ENCODE results near the gene RIPK4.

Gene RIPK4

DNA sequence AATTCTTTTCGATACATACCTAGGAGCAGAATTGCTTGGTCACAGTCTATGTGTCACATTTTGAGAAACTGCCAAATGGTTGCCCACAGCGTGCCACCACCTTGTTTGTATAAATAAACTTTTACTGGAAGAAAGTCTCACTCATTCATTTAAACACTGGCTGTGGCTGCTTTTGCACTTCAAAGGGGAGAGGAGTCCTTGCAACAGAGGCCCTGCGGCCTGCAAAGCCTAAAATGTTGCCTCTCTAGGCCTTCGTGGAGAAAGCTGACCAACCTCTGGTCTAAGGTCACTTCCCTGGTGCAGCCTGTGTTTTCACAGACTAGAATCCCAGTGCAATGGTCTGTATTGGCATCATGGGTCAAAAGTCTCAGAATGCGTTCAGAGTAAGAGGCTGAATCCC is 8.3 kb downstream of the RIPK4 start:
- peaks cover 19% of the 10 kb centered on the region for H3K4me1 Mint-ChIP-seq (ENCODE audit: low read depth)
- peaks cover 23% of the 10 kb centered on the region for H3K27me3 Mint-ChIP-seq
- H3K9me3 Mint-ChIP-seq (ENCODE audit: low read depth): no peaks in the 10 kb centered on the region
- H3K27ac Mint-ChIP-seq: no peak overlapping the region
- no peaks in the 10 kb centered on the region for H3K36me3 Mint-ChIP-seq
- no peak overlapping the region for H3K4me3 Mint-ChIP-seq

DNA sequence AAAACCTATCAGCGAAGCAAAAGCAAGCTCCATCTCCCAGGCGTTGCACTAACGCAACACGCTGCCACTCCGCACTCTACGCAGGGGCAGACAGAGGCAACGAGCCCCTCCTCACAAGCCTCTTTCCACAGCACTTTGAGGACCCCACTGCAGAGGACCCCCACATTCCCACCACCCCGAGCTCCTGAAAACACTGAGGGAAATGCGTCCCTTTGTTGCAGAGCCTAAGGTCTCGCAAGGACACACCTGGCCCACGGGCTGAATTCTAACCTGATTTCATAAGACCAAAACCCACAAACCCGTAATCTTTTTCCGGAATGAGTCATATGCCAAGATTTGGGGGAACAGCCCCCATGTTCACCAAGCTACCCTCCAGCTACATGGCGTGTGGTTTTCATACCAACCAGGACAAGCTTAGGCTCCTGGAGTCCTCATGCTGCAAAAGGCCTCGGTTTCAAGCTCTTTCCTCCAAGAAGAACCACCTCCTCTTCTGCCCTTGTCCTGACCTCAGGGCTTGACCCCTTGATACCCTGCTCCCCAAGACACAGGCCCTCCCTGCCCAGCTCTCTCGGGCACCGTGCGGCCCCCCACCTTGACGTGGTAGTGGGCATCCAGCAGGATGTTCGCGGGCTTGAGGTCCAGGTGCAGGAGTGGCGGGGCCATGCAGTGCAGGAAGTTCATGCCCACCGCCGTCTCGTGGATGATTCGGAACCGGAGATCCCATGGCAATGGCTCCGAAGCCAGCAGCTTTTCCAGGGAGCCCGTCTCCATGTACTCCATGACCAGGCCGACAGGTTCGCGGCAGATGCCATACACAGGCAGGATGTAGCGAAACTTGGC is 10.7 kb downstream of the RIPK4 start:
- Mint-ChIP-seq H3K27me3 (peaks cover 11% of the 10 kb centered on the region), H3K27ac (no peak overlapping the region), H3K4me3 (no peak overlapping the region), H3K9me3 (ENCODE audit: low read depth) (no peaks in the 10 kb centered on the region), H3K4me1 (ENCODE audit: low read depth) (peaks cover 7% of the 10 kb centered on the region), H3K36me3 (no peaks in the 10 kb centered on the region)

GRCh38 chr21:41755258-41755933 is 11.5 kb downstream of the RIPK4 start:
- peaks cover 2% of the 10 kb centered on the region for H3K4me1 Mint-ChIP-seq (ENCODE audit: low read depth)
- H3K4me3 Mint-ChIP-seq: no peak overlapping the region
- no peaks in the 10 kb centered on the region for H3K9me3 Mint-ChIP-seq (ENCODE audit: low read depth)
- no peaks in the 10 kb centered on the region for H3K36me3 Mint-ChIP-seq
- H3K27me3 Mint-ChIP-seq: peaks cover 6% of the 10 kb centered on the region
- H3K27ac Mint-ChIP-seq: no peak overlapping the region

DNA sequence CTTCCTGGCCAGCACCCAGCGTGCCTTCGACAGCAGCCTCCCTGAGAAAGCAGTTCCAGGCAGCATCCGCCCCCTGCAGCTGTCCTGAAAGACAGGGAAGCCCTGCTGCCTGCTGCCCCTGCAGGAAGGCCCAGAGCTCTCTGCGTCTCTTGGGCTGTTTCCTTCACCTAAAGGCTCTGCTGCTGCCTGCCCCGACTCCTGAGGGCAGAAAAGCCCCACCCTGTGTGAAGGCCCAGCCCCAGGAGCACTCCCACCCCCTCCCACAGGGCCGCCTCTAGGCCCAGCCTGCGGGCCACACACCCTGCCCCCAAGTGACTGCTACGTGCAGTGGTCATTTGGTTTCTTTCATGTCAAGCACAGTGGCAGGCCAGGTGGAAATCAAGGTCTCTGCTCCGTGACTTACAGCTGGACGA is 12.4 kb downstream of the RIPK4 start:
- H3K27ac Mint-ChIP-seq: no peak overlapping the region
- H3K27me3 Mint-ChIP-seq: no peaks in the 10 kb centered on the region
- no peaks in the 10 kb centered on the region for H3K4me1 Mint-ChIP-seq (ENCODE audit: low read depth)
- H3K9me3 Mint-ChIP-seq (ENCODE audit: low read depth): no peaks in the 10 kb centered on the region
- H3K36me3 Mint-ChIP-seq: no peaks in the 10 kb centered on the region
- no peak overlapping the region for H3K4me3 Mint-ChIP-seq

DNA sequence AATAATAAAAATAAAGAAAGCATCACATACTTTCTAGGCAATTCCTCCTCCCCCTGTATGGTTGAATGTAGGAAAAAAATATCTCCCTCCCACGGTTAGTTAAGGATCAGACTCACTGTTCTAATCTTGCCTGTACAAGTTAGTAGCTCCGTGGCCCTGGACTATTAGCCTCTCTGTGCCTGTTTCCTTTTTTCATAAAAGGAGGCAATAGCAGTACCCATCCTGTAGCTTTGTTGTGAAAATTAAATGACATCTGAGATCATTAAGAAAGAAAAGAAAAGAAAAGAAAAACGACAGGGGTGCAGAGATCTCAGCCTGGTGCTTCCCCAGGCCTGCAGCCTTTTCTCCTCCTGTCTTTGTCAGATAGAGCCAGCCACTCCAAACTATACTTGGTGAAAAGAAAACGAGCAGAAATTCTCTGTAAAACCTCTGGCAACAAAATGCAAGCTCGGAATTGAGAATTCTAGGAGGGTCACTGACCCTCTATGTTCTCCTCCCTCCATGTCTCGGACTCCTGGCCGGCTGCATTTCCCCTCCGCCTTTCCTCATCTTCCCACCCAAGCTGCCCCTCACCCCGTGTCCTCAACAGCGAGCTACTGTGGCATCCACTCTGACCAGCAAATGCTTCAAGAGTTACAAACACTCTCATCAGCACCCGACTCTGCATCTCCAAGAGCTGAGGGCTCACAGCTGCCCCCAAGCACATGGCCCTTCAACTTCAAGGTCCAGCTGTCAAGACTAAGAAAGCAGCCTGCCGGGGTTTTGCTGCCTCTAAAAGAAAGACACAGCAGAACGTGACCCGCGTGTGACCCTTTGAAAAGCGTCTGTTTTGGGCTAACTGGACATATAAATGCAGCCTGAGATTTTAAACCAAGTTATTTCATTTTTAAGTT is 13.6 kb downstream of the RIPK4 start:
- Mint-ChIP-seq H3K4me3 (no peak overlapping the region), H3K36me3 (no peaks in the 10 kb centered on the region), H3K27me3 (no peaks in the 10 kb centered on the region), H3K27ac (no peak overlapping the region), H3K4me1 (ENCODE audit: low read depth) (no peaks in the 10 kb centered on the region), H3K9me3 (ENCODE audit: low read depth) (no peaks in the 10 kb centered on the region)

DNA sequence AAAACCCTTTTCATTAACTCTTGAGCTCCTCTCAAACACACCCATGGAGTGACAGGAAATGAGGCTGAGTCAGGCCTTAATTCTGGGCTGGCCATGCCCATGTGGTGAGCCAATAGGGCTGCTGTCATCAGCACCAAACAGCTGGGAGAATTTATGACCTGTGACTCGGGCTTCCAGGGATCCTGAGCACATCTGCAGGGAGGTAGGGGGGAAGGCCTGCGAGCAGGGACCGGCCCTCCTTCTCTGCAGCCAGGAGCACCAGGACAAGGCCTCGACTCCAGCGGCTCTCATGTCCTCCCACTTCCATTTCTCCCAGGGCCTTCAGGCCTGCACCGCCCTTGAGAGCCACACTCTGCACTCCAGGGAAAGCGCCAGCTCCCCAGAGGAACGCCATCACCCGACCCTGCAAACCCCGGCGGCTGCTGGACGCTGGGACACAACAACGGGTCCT is 14.6 kb downstream of the RIPK4 start:
- Mint-ChIP-seq H3K36me3 (no peaks in the 10 kb centered on the region), H3K4me1 (ENCODE audit: low read depth) (no peaks in the 10 kb centered on the region), H3K27me3 (no peaks in the 10 kb centered on the region), H3K9me3 (ENCODE audit: low read depth) (no peaks in the 10 kb centered on the region), H3K27ac (no peak overlapping the region), H3K4me3 (no peak overlapping the region)

DNA sequence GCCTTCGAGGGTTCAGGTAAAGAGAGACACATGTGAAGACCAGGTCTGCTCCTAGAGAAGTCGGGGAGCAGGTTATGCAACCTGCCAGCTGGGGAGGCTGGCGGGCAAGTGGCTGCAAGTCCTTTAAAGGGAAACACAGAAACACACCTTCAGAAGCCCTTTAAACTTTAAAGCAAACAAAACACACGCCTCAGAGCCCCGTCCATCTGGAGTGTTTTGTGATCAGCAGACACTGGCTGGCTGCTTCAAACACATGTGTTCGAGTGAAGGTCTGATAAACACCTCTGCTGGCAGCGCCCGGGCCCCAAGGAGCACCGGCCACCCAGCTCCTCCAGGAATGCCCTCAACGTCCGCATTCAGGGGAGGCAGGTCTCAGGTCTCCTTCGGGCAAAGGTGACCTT is 15.2 kb downstream of the RIPK4 start:
- Mint-ChIP-seq H3K9me3 (ENCODE audit: low read depth) (no peaks in the 10 kb centered on the region), H3K27me3 (no peaks in the 10 kb centered on the region), H3K27ac (no peak overlapping the region), H3K36me3 (no peaks in the 10 kb centered on the region), H3K4me3 (no peak overlapping the region), H3K4me1 (ENCODE audit: low read depth) (no peaks in the 10 kb centered on the region)

- Mint-ChIP-seq H3K9me3 (ENCODE audit: low read depth) (no peaks in the 10 kb centered on the region), H3K36me3 (no peaks in the 10 kb centered on the region), H3K27me3 (no peaks in the 10 kb centered on the region), H3K4me1 (ENCODE audit: low read depth) (no peaks in the 10 kb centered on the region), H3K4me3 (no peak overlapping the region), H3K27ac (no peak overlapping the region)
Observed at GRCh38 chr21:41750532-41751151, 16.2 kb downstream of the RIPK4 start.

GRCh38 chr21:41750051-41750450 is 16.8 kb downstream of the RIPK4 start:
- Mint-ChIP-seq H3K27ac (no peak overlapping the region), H3K9me3 (ENCODE audit: low read depth) (no peaks in the 10 kb centered on the region), H3K27me3 (no peaks in the 10 kb centered on the region), H3K4me3 (no peak overlapping the region), H3K4me1 (ENCODE audit: low read depth) (no peaks in the 10 kb centered on the region), H3K36me3 (no peaks in the 10 kb centered on the region)

DNA sequence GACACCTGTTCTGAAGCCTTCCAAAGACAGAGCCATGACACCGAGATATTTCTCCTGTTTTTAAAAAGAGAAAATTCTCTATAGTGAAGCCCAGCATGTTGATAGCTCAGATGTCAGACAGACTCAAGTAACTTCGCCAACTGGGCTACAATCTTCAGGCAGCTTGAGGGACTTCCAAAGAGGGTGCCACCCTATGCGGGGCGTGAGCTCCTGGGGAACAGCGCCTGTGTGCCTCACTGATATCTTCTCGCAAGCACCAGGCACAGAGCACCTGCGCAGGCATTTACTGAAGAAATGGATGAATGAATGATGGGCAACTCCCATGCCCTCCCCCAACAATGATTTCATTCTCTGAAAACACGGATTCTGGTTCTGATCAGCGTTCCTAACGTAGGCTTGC is 17.6 kb downstream of the RIPK4 start:
- Mint-ChIP-seq H3K36me3 (no peaks in the 10 kb centered on the region), H3K4me1 (ENCODE audit: low read depth) (no peaks in the 10 kb centered on the region), H3K9me3 (ENCODE audit: low read depth) (no peaks in the 10 kb centered on the region), H3K4me3 (no peak overlapping the region), H3K27me3 (no peaks in the 10 kb centered on the region), H3K27ac (no peak overlapping the region)

DNA sequence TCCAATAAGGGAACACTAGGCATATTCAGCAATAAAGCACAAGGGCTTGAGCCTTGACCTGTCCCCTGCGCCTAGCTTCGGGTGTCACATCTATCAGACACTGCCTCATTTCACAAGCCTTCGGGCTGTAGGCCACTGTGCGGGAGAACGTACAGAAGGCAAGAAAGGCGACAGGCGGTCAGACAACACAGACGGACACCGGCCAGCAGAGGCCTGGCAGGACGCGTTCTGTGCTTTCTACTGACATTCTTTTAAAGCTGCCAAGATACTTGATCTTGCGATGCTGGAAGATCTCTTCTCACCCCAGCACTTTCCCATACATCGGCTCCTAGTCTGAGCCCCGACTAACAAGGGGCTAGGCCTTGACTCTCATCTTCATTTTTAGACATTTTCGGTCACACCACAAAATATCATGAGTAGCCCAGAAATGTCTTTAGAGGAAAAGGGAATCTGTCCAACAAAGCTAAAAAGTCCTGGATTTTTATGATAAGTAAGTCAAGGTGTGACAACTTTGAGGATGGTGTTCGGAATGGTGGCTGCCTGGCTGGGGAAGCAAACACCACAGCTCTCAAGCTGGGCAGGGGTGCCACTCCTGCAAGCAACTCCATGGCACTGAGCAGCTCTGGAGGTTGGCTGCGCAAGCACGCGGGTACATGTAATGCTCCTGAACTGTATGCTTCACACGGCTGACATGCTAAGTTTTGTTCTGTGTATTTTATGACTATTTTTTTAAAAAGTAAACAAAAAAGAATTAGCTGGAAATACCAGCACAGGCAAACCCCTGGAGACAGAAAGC is 18.7 kb downstream of the RIPK4 start:
- Mint-ChIP-seq H3K4me3 (no peak overlapping the region), H3K4me1 (ENCODE audit: low read depth) (no peaks in the 10 kb centered on the region), H3K9me3 (ENCODE audit: low read depth) (no peaks in the 10 kb centered on the region), H3K27ac (no peak overlapping the region), H3K36me3 (no peaks in the 10 kb centered on the region), H3K27me3 (no peaks in the 10 kb centered on the region)

DNA sequence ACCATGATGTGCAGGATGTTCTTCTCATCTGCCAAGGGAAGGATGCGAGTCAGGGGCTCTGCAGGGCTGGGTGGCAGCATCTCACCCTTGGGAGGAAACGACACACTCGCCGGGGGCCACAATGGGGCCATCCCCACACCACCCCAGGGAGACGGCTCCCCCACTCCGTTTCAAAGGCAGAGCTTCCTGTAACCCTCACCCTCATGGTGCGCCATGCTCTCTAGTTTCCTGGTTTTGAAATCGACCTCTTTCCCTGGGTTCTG is 20.2 kb downstream of the RIPK4 start:
- no peaks in the 10 kb centered on the region for H3K4me1 Mint-ChIP-seq (ENCODE audit: low read depth)
- no peaks in the 10 kb centered on the region for H3K9me3 Mint-ChIP-seq (ENCODE audit: low read depth)
- no peak overlapping the region for H3K27ac Mint-ChIP-seq
- no peak overlapping the region for H3K4me3 Mint-ChIP-seq
- H3K27me3 Mint-ChIP-seq: no peaks in the 10 kb centered on the region
- H3K36me3 Mint-ChIP-seq: no peaks in the 10 kb centered on the region

- Mint-ChIP-seq H3K9me3 (ENCODE audit: low read depth) (no peaks in the 10 kb centered on the region), H3K27ac (no peak overlapping the region), H3K27me3 (no peaks in the 10 kb centered on the region), H3K4me3 (no peak overlapping the region), H3K4me1 (ENCODE audit: low read depth) (no peaks in the 10 kb centered on the region), H3K36me3 (no peaks in the 10 kb centered on the region)
Observed at GRCh38 chr21:41745971-41746743, 20.7 kb downstream of the RIPK4 start.

All from activated naive CD8-positive, alpha-beta T cell (primary cell).